CD4-positive, alpha-beta T cell treated with Interleukin-1 beta for 1 hour (primary cell): ENCODE data around the gene ALG10B.
"Not testable (repeated sequence)": the region's sequence is repeated elsewhere in the genome, so short reads cannot be mapped to it uniquely, and the experiment has no call there.

ENCODE experiments used
- DNase-seq, 2 donors: peaks; one replicate each; pipeline ENCODE4 v3.0.0-alpha.2; 2020 to 2022

Gene ALG10B, protein sequence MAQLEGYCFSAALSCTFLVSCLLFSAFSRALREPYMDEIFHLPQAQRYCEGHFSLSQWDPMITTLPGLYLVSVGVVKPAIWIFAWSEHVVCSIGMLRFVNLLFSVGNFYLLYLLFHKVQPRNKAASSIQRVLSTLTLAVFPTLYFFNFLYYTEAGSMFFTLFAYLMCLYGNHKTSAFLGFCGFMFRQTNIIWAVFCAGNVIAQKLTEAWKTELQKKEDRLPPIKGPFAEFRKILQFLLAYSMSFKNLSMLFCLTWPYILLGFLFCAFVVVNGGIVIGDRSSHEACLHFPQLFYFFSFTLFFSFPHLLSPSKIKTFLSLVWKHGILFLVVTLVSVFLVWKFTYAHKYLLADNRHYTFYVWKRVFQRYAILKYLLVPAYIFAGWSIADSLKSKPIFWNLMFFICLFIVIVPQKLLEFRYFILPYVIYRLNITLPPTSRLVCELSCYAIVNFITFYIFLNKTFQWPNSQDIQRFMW

GRCh38 chr12:38316391-38317129 lies at the start of gene ALG10B:
ALG10B (plus strand) TSS chr12:38316774; CDS start chr12:38316894, 120 bp downstream.
- DNase-seq, result peak; percentile 92 to 96

GRCh38 chr12:38268612-38269011 lies 48.0 kb upstream of the ALG10B start:
- DNase-seq, result no peak

DNA sequence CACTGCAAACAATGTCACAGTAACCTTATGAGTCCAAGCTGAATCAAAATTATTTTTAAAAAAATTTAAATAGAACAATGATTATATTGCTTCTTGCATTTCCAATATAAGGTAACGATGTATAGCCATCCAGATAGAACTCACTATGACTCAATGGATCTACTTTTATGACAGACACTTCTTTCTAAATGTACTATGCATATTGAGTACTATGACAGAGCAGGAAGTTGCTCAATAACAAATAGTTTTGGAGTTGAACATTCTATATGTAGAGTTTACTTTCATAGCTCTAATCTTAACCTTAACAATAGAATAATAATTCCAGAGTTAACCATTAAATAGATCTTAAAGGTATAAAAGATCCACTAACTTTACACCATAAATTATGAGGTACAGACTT lies 46.7 kb upstream of the ALG10B start:
- no peak for DNase-seq

DNA sequence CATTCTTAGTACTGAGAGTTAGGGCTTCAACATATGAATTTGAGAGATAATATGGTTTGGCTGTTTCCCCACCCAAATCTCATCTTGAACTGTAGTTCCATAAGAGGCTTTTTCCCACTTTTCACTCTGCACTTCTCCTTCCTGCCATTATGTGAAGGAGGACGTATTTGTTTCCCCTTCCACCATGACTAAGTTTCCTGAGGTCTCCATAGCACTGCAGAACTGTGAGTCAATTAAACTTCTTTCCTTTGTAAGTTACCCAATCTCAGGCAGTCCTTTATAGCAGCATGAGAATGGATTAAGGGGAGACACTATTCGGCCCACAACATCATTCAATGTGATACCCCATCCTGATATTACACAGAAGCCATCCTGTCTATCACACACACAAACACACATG lies 36.8 kb upstream of the ALG10B start:
- DNase-seq, result no peak

DNA sequence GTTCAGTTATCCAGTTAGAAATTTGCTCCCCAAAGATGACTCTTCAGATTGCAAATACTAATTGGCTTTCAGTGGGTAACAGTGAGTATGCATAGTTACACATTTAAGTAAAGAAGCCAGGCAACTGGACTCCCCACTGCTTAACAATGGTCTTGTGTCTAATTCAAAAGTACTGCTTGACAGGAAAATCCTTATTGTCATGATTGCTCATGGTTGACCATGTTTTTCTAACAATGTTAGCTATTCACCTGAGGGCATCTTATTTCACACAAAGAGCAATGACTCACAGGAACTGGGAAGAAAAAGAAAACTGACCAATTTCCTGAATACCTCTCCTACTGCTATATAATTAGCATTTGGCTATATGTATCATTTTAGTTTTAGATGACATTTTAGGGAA lies 33.7 kb upstream of the ALG10B start:
- DNase-seq, result no peak

DNA sequence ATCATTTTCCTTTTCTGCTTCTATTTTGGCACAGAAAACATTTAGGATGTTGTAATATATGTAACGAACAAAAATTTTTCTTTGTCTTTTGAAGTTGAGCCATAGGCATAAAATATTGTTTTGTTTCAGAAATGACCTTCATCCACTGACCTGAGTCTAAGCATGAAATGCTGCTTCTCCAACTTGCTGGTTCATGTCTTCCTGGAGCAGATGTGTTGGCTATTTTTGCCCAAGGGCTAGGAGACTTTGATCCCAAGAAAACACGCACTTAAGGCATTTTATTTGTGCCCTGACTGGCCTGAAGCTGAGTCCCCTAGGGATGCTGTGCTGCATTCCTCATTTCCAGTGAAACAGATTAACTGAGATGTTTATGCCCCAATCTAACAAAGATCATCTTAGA lies 27.2 kb upstream of the ALG10B start:
- DNase-seq, result no peak

DNA sequence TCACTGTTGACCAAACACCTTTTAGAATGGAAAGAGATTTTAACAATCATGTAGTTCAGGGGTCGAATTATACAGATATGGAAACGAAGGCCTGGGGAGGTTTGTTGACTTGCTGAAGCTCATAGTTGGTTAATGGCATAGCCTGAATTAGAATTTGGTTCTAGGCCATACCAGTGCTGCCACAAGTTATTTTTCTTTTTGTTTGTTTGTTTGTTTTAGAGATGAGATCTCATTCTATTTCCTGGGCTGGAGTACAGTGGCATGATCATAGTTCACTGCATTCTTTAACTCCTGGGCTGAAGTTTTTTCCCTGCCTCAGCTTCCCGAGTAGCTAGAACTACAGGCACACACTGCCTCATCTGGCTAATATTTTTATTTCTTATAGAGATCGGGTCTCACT lies 25.4 kb upstream of the ALG10B start:
- DNase-seq, result no peak

DNA sequence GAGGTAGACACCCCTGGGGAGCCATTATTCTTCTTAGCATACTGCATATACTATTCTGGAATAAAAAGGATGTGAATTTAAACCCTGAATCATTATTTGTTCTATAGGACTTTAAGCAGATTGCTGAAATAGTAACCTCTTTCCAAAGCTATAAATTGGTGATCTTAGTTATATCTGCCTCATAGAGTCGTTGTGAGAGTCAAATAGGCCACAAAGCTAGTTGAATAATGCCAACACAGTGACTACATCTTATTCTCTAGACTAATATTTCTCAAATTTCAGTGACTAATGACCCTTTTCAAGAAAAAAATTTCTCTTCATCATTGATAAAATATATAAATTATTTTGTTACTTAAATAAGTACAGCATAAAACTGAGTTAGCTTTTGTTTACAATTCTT lies 13.6 kb upstream of the ALG10B start:
- not testable (repeated sequence) for DNase-seq

DNA sequence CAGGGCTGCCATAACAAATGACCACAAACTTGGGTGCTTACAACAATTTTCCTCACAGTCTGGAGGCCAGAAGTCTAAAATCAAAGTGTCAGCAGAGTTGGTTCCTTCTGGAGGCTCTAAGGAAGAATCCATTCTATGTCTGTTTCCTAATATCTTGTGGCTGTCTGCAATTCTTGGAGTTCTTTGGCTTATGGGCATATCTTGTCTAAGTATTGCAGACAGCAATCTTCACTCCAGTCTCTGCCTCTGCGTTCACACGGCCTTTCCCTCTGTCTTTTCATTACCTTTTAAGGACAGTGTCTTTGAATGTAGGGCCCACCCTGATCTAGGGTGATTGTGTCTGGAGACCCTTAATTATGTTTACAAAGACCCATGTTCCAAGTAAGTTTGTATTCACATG lies 5.4 kb downstream of the ALG10B start:
- DNase-seq, result not testable (repeated sequence)

GRCh38 chr12:38324912-38325311 lies 8.3 kb downstream of the ALG10B start:
- DNase-seq, result no peak

DNA sequence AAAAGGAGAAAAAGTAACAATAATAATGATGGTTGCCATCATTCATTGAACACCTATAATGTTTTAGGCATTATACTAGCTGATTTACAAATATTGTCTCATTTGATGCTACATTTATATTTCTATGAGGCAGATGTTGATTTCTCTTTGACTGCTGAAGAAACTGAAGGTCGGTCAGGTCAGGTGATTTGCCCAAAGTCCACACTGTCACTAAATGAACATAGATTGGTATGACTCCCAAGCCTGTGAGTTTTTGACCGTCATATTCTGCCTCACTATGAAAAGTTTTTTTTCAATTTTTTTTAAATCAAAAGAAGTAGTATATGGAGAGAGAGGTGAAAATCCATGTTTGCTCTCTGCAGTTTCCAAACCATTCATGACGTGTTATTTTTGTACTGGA lies 10.8 kb downstream of the ALG10B start:
- no peak for DNase-seq

GRCh38 chr12:38328306-38328895 lies 11.8 kb downstream of the ALG10B start:
- DNase-seq, result peak in 1 of 2 donors; percentile 53

DNA sequence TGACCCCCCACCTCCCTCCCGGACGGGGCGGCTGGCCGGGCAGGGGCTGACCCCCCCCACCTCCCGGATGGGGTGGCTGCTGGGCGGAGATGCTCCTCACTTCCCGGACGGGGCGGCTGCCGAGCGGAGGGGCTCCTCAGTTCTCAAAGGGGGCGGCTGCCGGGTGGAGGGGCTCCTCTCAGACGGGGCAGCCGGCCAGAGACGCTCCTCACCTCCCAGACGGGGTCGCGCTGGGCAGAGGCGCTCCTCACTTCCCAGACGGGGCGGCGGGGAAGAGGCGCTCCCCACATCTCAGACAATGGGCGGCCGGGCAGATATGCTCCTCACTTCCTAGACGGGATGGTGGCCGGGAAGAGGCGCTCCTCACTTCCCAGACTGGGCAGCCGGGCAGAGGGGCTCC lies 13.8 kb downstream of the ALG10B start:
- DNase-seq, result not testable (repeated sequence)

- no peak for DNase-seq
Measured at GRCh38 chr12:38332814-38333213, 16.2 kb downstream of the ALG10B start.

- no peak for DNase-seq
Measured at GRCh38 chr12:38342444-38342843, 25.9 kb downstream of the ALG10B start.

- DNase-seq, result not testable (repeated sequence)
Measured at GRCh38 chr12:38343256-38343655, 26.7 kb downstream of the ALG10B start.

DNA sequence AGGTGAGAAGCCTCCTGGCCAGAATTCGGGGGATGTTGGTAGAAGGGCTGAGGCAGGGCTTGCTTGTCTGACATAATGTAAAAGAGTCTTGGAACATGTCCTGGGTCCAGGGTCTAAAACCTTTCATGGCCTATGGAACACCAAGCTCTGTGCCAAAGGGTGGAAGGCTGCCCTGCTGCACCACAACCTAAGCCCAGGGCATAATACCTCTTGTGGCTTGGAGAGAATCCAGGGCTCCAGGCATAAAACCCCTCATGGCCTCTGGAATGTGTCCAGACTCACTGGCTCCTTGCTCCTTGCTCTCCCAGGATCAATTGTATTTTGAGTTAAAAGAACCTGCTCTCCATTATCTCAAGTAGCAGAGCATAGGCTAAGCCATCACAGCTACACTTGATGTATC lies 27.3 kb downstream of the ALG10B start:
- not testable (repeated sequence) for DNase-seq

DNA sequence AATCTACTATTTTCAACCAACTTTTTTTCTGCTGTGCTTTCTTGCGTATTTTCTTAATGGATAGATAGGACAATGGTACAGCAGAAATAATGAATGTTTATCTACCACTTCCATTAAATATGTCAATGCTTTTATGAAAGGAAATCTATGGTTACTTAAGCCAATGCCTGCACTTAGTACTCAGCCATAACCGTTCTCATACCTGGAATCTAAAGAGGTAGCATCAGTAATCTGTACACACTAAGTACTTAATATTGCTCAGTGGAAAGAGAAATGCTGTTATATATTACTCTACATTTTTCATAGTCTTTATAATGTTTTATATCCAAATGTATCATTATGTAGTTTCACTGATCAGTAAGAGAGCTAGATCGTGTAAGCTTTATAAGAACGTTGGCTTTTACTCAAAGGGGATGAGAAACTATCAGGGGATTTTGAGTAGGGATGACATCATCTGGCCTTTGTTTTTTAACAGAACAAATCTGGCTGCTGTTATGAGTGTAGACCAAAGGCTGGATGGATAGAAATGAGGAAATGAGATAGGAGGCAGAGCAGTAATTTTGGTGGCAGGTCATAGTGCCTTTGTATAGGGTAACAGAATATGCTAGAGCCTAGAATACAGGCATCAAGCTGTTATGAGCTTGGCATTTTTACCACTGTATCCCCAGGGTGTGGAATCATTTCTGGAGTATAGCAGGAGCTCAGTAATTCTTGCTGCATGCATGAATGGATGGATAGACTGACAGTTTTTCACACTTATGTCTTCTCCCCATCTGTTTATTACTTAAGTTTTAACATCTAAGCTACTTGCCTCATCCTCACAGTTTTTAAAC lies 34.0 kb downstream of the ALG10B start:
- DNase-seq, result no peak

- DNase-seq, result not testable (repeated sequence)
Measured at GRCh38 chr12:38351175-38351508, 34.6 kb downstream of the ALG10B start.

- DNase-seq, result no peak
Measured at GRCh38 chr12:38367506-38367905, 50.9 kb downstream of the ALG10B start.

DNA sequence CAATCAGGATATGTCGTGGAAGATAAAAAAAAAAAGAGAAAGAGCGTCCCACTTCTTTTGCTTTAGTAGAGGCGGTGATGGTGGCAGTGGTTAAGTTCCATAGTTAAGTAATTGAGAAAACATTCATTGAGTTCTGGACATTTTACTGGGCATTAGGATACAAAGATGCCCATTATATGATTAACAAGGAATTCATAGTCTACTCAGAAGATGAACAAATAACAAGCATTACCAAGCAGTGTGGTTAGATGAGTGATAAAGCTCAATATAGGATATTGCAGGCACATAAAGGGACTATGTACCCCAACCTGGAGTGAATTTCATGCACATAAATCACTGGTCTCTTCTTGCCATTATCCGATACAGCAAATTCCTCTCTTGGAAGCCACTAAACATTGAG lies 53.7 kb downstream of the ALG10B start:
- DNase-seq, result no peak

DNA sequence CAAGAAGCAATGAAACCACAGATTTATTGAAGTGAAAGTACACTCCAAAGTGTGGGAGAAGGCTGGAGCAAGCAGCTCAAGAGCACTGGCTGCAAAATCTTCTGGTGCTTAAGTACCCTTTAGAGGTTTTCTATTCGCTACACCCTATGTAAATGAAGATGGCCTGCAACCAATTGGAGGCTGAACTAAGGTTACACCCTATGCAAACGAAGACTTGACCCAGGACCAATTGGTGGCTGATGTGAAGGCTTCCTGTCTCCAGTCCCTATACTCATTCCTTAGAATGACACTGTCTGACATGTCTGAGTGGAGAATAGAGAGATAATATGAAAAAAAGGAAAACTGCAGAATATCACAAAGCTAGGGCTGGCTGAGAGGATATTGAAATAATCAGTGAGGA lies 57.2 kb downstream of the ALG10B start:
- no peak for DNase-seq

DNA sequence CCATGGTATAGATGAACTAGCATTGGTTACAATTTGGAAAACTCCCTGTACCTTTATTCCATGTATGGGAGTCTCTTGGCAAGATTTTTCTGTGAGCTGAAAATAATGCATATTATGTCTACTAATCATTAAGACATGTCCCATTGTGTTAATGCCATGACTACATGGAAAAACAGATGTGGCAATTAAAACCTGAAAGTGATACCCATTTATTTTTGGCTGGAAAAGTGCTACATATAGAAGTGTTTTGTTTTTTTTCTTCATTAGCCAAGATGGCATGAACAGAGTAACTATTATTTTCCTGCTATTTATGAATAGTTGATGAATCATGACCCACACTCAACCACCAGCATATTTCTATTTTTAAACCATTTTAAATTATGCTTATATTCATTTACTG lies 58.2 kb downstream of the ALG10B start:
- DNase-seq, result no peak
